Esophagus squamous epithelium (tissue), 5 donors: ENCODE measurements around the gene APP. TPM values are rescaled to one million over a fixed set of nuclear protein-coding genes. Genes with fewer than 3 reads are reported as not detected.

Source experiments
- DNase-seq: peaks from one replicate; lab custom pipeline; 2025; lab: John Stamatoyannopoulos, UW
- H3K27ac ChIP-seq, 4 donors: fragments of 200-600 bp; sonication (generic); one replicate each; pipeline ENCODE4 v1.5.1; 2016 to 2019; ENCODE audit warnings: mild to moderate bottlenecking in 1 of 4
- H3K27me3 ChIP-seq, 4 donors: fragments of 200-600 bp; sonication (generic); 1 replicate in 3 of 4; 2 replicates in 1 of 4; pipeline versions ENCODE4 v1.5.1 to v1.6.0; 2017 to 2021; ENCODE audit warnings: antibody characterized with exemption in 1 of 4
- H3K36me3 ChIP-seq, 3 donors: fragments of 200-600 bp; sonication (generic); one replicate each; pipeline ENCODE4 v1.5.1; 2016 to 2019
- H3K4me1 ChIP-seq, 3 donors: fragments of 200-600 bp; sonication (generic); one replicate each; pipeline ENCODE4 v1.5.1; 2017 to 2019
- H3K4me3 ChIP-seq, 4 donors: fragments of 200-600 bp; sonication (generic); 1 replicate in 3 of 4; 2 replicates in 1 of 4; pipeline ENCODE4 v1.5.1; 2016 to 2019; ENCODE audit warnings: mild to moderate bottlenecking in 2 of 4, moderate library complexity in 1 of 4
- H3K9me3 ChIP-seq, 3 donors: fragments of 200-600 bp; sonication (generic); one replicate each; pipeline ENCODE4 v1.5.1; 2016 to 2019
- CTCF ChIP-seq, 6 experiments: fragments of 450-650 bp in 4 of 6; fragments of 200-600 bp in 2 of 6; sonication (generic) in 2 of 6; IDR thresholded peaks; one replicate each; pipeline ENCODE4 v1.5.1; 2016 to 2019; ENCODE audit warnings: antibody characterized with exemption in 6 of 6, mild to moderate bottlenecking in 4 of 6, moderate library complexity in 4 of 6
- POLR2A ChIP-seq, 4 donors: fragments of 450-650 bp; IDR thresholded peaks; one replicate each; pipeline ENCODE4 v1.6.1; 2017; ENCODE audit warnings: antibody characterized with exemption in 4 of 4, mild to moderate bottlenecking in 4 of 4, moderate library complexity in 3 of 4
- WGBS, 2 donors: methylation state at CpG; one replicate each; pipeline ENCODE4 v1.1.5; 2018; 5-methylcytosine and 5-hydroxymethylcytosine counted together
- intact Hi-C: fragments of 100-400 bp; cut with DNase I; formaldehyde crosslinking; loops from one replicate; pipeline ENCODE4 v1.15.0; 2022
- total RNA-seq, 4 donors: library from RNA; depleted of rRNA; stranded (reverse); fragments of >200 nt; gene quantifications; one replicate each; pipeline ENCODE4 v1.1.0, GENCODE V29; 2016
- donor health status: DM: yes; HTN: yes; CAD: no.

APP gene
- total RNA-seq, 4 donors from 2014 or later, result 58.2 to 277 (median 183) TPM

DNA sequence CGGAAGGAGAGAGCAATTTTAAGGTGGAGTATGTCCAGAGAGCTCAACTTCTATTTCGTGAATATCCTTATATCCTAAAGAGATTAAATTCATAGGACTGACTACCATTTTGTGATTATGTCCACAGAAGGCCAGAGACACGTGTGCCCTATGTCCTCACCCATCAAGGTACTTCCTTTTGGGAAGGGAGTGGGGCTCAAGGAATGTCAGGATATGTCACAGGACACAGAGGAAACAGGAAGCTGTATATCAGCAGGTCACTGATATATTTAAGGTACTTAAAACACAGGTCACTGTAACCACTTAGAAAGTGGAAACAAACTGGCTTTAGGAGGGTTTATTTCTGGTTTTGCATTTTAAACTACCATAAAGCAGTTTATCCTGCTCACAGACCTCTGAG, 184.6 kb downstream of the APP start:
- no peak overlapping the region for H3K27ac ChIP-seq
- no peaks in the 10 kb centered on the region for H3K27me3 ChIP-seq
- H3K36me3 ChIP-seq, result peaks cover 0 to 35% (median 5%) of the 10 kb centered on the region in 3 donors
- WGBS, 2 donors, result 57 to 80% methylated on average over 3 of the region's 3 CpGs
- H3K4me1 ChIP-seq, result peaks cover 0 to under 1% (median under 1%) of the 10 kb centered on the region in 3 donors
- DNase-seq, result no peak
- intact Hi-C loops, result no loop called here
- TF ChIP-seq POLR2A (IDR thresholded peaks at IDR 0.05) (no peak), CTCF (IDR thresholded peaks at IDR 0.05) (no peak)
- H3K9me3 ChIP-seq, result no peaks in the 10 kb centered on the region
- no peak overlapping the region for H3K4me3 ChIP-seq

GRCh38 chr21:25984538-25984937, 186.0 kb downstream of the APP start:
- WGBS, 2 donors, result 59 to 83% methylated on average over 1 of the region's 1 CpG
- Histone ChIP-seq H3K27ac (no peak overlapping the region), H3K4me3 (no peak overlapping the region)

GRCh38 chr21:25983745-25984144, 186.8 kb downstream of the APP start:
- TF ChIP-seq POLR2A (IDR thresholded peaks at IDR 0.05) (no peak), CTCF (IDR thresholded peaks at IDR 0.05) (no peak)
- WGBS, 2 donors, result 40 to 59% methylated on average over 3 of the region's 3 CpGs
- Histone ChIP-seq H3K27me3 (no peaks in the 10 kb centered on the region), H3K27ac (peak overlapping the region in 1 of 4 donors; percentile 17), H3K36me3 (peaks cover 0 to 44% (median 5%) of the 10 kb centered on the region in 3 donors), H3K4me3 (no peak overlapping the region), H3K9me3 (no peaks in the 10 kb centered on the region), H3K4me1 (peaks cover 0 to 12% (median 4%) of the 10 kb centered on the region in 3 donors)
- DNase-seq, result no peak
- intact Hi-C loops, result no loop called here

More at GRCh38 chr21:25984538-25984937, 186.0 kb downstream of the APP start:
- no peak for TF ChIP-seq POLR2A (IDR thresholded peaks at IDR 0.05)
- no peak for TF ChIP-seq CTCF (IDR thresholded peaks at IDR 0.05)
- no peaks in the 10 kb centered on the region for H3K27me3 ChIP-seq
- H3K4me1 ChIP-seq, result peaks cover 0 to 12% (median 4%) of the 10 kb centered on the region in 3 donors
- intact Hi-C loops, result no loop called here
- DNase-seq, result no peak
- H3K9me3 ChIP-seq, result no peaks in the 10 kb centered on the region
- H3K36me3 ChIP-seq, result peaks cover 0 to 49% (median 5%) of the 10 kb centered on the region in 3 donors

- peaks cover 0 to 46% (median 5%) of the 10 kb centered on the region in 3 donors for H3K36me3 ChIP-seq
- WGBS, 2 donors, result 45 to 63% methylated on average over 3 of the region's 3 CpGs
- no peak for DNase-seq
- no peak overlapping the region for H3K4me3 ChIP-seq
- H3K27ac ChIP-seq, result peak overlapping the region in 1 of 4 donors; percentile 18
- intact Hi-C loops, result no loop called here
- H3K27me3 ChIP-seq, result no peaks in the 10 kb centered on the region
- H3K9me3 ChIP-seq, result no peaks in the 10 kb centered on the region
- no peak for TF ChIP-seq CTCF (IDR thresholded peaks at IDR 0.05)
- TF ChIP-seq POLR2A (IDR thresholded peaks at IDR 0.05), result no peak
- H3K4me1 ChIP-seq, result peaks cover 0 to 19% (median 4%) of the 10 kb centered on the region in 3 donors
These were observed 189.9 kb downstream of the APP start for GRCh38 chr21:25980710-25981109.

DNA sequence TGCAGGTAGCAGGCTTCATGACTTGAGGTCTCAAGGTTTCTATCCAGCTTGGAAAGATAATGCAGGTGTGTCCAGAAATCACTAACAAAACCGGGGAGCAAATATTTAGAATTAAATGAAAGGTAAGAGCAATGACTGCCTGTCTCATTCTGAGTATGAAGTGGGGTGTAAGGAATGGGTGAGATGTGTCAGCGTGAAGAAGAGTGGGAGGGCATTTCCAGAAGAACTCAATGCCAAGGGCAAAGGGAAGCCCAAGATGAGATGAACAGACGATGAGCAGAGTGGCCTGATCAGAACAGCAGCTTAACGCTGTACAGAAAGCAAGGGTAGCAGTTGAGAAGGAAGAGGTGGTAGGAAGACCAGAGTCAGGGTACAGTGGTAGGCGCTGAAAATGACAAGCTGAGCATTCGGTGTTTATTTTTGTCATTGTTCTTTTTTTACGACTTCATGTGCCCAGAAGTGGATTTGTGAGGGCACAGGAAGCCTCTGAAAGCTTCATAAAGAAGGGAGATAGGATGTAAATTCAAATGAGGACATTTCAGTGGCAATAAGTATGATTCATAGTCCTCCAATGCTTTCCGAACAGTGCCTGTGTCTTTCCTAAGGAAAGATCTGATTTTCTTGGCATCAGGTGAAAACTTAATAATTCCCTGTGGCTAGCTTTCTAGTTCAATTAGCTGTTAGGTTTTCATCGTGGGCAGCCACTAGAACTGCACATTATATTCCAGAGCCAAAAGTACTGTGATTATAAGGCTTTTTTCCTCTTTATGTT, 190.5 kb downstream of the APP start:
- intact Hi-C loops, result no loop called here
- Histone ChIP-seq H3K4me1 (peaks cover 0 to 19% (median 4%) of the 10 kb centered on the region in 3 donors), H3K9me3 (no peaks in the 10 kb centered on the region), H3K36me3 (peaks cover 0 to 53% (median 6%) of the 10 kb centered on the region in 3 donors), H3K4me3 (no peak overlapping the region), H3K27ac (no peak overlapping the region), H3K27me3 (no peaks in the 10 kb centered on the region)
- no peak for TF ChIP-seq CTCF (IDR thresholded peaks at IDR 0.05)
- no peak for TF ChIP-seq POLR2A (IDR thresholded peaks at IDR 0.05)
- DNase-seq, result no peak
- 61 to 69% methylated on average over 9 of the region's 9 CpGs for WGBS, 2 donors
